HuH-7.5 (cell line): ENCODE results near the gene TSHZ3.

Source experiments
- DNase-seq: peaks from one replicate; pipeline ENCODE4 v3.0.0; 2011; ENCODE audit warnings: low spot score

Gene TSHZ3

GRCh38 chr19:31353833-31354232 is 4.6 kb upstream of the TSHZ3 start:
- no peak for DNase-seq

GRCh38 chr19:31352782-31353651 is 3.8 kb upstream of the TSHZ3 start:
- no peak for DNase-seq

GRCh38 chr19:31352296-31352781 is 3.1 kb upstream of the TSHZ3 start:
- DNase-seq, result no peak

GRCh38 chr19:31351855-31352195 is 2.6 kb upstream of the TSHZ3 start:
- DNase-seq, result no peak

GRCh38 chr19:31351056-31351854 is 2.0 kb upstream of the TSHZ3 start:
- DNase-seq, result no peak

- peak; percentile 81 for DNase-seq
Measured at GRCh38 chr19:31350693-31351055, 1.4 kb upstream of the TSHZ3 start.

- peak; percentile 55 for DNase-seq
Measured at GRCh38 chr19:31350033-31350692, 927 bp upstream of the TSHZ3 start.

- DNase-seq, result no peak
Measured at GRCh38 chr19:31348481-31349159, 616 bp downstream of the TSHZ3 start.

- no peak for DNase-seq
Measured at GRCh38 chr19:31347828-31348392, 1.3 kb downstream of the TSHZ3 start.

- no peak for DNase-seq
Measured at GRCh38 chr19:31347354-31347753, 1.9 kb downstream of the TSHZ3 start.

- DNase-seq, result no peak
Measured at GRCh38 chr19:31346184-31347059, 2.8 kb downstream of the TSHZ3 start.

- no peak for DNase-seq
Measured at GRCh38 chr19:31344403-31344802, 4.8 kb downstream of the TSHZ3 start.

GRCh38 chr19:31342926-31343325 is 6.3 kb downstream of the TSHZ3 start:
- no peak for DNase-seq

- DNase-seq, result no peak
Measured at GRCh38 chr19:31340042-31341025, 8.9 kb downstream of the TSHZ3 start.

GRCh38 chr19:31339411-31339810 is 9.8 kb downstream of the TSHZ3 start:
- DNase-seq, result no peak

- no peak for DNase-seq
Measured at GRCh38 chr19:31338069-31338776, 11.0 kb downstream of the TSHZ3 start.

GRCh38 chr19:31337008-31337914 is 12.0 kb downstream of the TSHZ3 start:
- DNase-seq, result no peak

- no peak for DNase-seq
Measured at GRCh38 chr19:31335716-31336115, 13.5 kb downstream of the TSHZ3 start.
